HFF-Myc (cell line): ENCODE data around the gene RAVER2.
"Not testable (repeated sequence)": the region's sequence is repeated elsewhere in the genome, so short reads cannot be mapped to it uniquely, and the experiment has no call there.

Source experiments
- DNase-seq: peaks from one replicate; pipeline ENCODE4 v3.0.0-alpha.2; 2011; ENCODE audit warnings: low read depth; ENCODE audit errors: extremely low read depth
- H3K4me3 ChIP-seq: replicated peaks from 2 replicates; pipeline ENCODE4 v1.5.1; 2011; ENCODE audit warnings: low read depth, mild to moderate bottlenecking, control low read depth, low read length
- CTCF ChIP-seq: IDR thresholded peaks from 2 replicates; pipeline ENCODE4 v1.5.1; 2012; ENCODE audit warnings: mild to moderate bottlenecking, low read depth, low read length, control low read depth; ENCODE audit errors: missing control alignments

Gene RAVER2

DNA sequence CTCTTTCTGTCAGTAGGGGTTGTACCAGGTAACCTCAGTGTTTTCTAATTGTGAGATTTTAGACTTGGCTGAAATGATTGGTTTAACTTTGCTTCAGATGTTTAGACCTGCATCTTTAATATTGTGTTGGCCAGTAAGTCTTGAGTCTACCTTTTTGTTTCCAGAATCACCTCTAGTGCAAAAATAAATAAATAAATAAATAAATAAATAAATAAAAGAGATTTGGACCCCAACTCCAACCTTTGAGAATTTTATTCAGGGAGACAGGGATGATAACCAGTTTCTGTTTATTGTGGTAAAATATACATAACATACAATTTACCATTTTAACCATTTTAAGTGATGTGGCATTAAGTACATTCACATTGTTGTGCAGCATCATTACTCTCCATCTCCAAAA is 64.4 kb downstream of the RAVER2 start:
- no peak for TF ChIP-seq CTCF
- no peak for DNase-seq
- H3K4me3 ChIP-seq = no peak overlapping the region

DNA sequence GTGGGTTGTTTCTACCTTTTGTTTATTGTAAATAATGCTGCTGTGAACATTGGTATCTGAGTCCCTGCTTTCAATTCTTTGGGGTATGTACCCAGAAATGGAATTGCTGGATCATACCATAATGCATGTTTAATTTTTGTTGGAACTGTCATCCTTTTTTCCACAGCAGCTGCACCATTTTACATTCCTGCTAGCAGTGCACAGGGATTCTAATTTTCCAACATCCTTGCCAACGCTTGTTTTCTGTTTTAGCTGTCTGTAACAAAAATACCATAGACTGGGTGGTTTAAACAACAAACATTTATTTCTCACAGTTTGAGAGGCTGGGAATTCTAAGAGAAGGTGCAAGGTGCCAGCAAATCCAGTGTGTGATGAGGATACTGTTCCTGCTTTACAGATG is 65.1 kb downstream of the RAVER2 start:
- no peak overlapping the region for H3K4me3 ChIP-seq
- no peak for TF ChIP-seq CTCF
- DNase-seq = no peak

DNA sequence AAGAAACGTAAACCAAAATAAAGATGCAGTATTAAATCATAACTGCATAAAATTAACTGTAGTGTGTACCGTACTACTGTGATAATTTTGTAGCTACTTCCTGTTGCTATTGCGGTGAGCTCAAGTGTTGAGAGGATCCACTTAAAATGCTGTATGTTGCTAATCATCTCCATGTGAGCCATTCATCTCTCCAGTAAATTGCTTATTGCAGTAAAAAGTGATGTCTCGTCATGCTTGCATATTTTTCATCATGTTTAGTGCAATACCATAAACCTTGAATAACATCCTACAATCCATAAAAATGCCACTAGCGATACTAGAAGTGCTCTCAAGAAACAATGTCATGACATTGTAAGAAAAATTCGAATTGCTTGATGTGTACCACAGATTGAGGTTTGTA is 66.3 kb downstream of the RAVER2 start:
- DNase-seq = no peak
- no peak for TF ChIP-seq CTCF
- no peak overlapping the region for H3K4me3 ChIP-seq

DNA sequence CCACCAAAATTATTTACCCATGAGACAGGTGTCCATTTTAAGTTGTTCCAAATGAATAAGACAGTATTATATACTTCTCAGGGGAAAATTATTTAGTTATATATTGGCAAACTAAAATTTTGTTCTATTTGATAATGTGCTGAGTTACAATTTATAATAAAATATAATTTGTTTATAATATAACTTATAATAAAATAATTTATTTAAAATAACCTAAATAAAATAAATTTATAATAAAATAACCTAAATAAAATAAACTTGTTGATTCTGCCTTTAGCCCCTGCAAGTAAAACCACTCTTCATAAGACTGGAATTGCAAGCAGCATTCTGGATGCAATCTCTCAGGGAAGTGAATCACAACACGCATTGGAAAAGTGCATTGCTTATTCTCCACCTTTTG is 69.6 kb downstream of the RAVER2 start:
- no peak overlapping the region for H3K4me3 ChIP-seq
- TF ChIP-seq CTCF = no peak
- no peak for DNase-seq

- DNase-seq, H3K4me3 ChIP-seq: not testable (repeated sequence)
These were observed 72.5 kb downstream of the RAVER2 start for GRCh38 chr1:64817364-64817763.

DNA sequence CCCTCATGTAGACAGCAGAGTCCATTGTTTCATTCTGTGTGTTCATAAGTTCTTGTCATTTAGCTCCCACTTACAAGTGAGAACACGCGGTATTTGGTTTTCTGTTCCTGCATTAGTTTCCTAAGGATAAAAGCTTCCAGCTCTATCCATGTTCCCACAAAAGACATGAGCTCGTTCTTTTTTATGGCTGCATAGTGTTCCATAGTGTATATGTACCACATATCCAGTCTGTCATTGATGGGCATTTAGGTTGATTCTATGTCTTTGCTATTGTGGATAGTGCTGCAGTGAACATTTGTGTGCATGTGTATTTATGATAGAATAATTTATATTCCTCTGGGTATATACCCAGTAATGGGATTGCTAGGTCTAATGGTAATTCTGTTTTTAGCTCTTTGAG is 75.7 kb downstream of the RAVER2 start:
- not testable (repeated sequence) for DNase-seq

GRCh38 chr1:64822621-64823020 is 77.7 kb downstream of the RAVER2 start:
- TF ChIP-seq CTCF = no peak
- H3K4me3 ChIP-seq = no peak overlapping the region
- DNase-seq = no peak

More for the DNA sequence above, 75.7 kb downstream of the RAVER2 start:
- not testable (repeated sequence) for H3K4me3 ChIP-seq

DNA sequence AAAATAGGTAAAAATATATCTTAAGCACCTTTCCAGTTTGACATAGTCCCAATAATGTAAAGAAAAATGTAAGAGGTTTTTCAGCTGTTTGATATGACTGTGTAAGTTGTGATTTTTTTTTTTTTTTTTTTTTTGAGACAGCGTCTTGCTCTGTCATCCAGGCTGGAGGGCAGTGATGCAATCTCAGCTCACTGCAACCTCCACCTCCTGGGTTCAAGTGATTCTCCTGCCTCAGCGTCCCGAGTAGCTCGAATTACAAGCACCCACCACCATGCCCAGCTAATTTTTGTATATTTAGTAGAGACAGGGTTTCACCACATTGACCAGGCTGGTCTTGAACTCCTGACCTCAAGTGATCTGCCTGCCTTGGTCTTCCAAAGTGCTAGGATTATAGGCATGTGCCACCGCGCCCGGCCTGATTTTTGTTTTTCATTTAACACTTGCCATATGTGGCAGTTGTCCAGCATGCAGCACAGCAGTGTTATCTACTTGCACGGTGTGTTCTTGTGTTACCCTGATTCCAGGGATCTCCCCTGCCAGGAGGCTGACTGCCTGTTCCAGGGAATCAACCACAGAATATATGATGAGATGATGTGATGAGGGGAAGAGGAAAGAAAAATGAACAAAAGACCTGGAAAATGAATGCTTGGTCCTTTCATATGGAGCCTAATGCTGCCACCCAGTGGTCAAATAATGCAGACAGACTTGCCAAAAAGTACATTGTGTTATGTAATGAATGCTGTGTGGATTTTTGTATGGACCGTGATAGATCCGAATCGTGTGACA is 79.0 kb downstream of the RAVER2 start:
- TF ChIP-seq CTCF = peak; percentile 71
- H3K4me3 ChIP-seq = no peak overlapping the region
- peak; percentile 73 for DNase-seq
